Type B pancreatic cell (in vitro differentiated cells): ENCODE measurements around the gene LSM11. TPM values are rescaled to one million over a fixed set of nuclear protein-coding genes. Genes with fewer than 3 reads are reported as not detected.

Experiments used
- DNase-seq: peaks from one replicate; pipeline ENCODE4 v3.0.0; 2021; ENCODE audit warnings: mixed read lengths; ENCODE audit not compliant: unreplicated experiment; ENCODE audit errors: extremely low spot score
- H3K27ac Mint-ChIP-seq: 2 replicates; pipeline ENCODE4 v1.8.0; 2021; ENCODE audit warnings: mild to moderate bottlenecking, mixed read lengths
- H3K27me3 Mint-ChIP-seq: 2 replicates; pipeline ENCODE4 v1.8.0; 2021; ENCODE audit warnings: mixed read lengths
- H3K36me3 Mint-ChIP-seq: 2 replicates; pipeline ENCODE4 v1.8.0; 2021; ENCODE audit warnings: mixed read lengths
- H3K4me1 Mint-ChIP-seq: one replicate; pipeline ENCODE4 v1.8.0; 2021; ENCODE audit warnings: mixed read lengths; ENCODE audit not compliant: unreplicated experiment
- H3K4me3 Mint-ChIP-seq: 2 replicates; pipeline ENCODE4 v1.8.0; 2021; ENCODE audit warnings: mild to moderate bottlenecking, mixed read lengths
- H3K9me3 Mint-ChIP-seq: 2 replicates; pipeline ENCODE4 v1.8.0; 2021; ENCODE audit warnings: mixed read lengths
- CTCF ChIP-seq: fragments of 200-600 bp; sonication (generic); conservative IDR thresholded peaks from 2 replicates; pipeline ENCODE4 v1.5.0; 2021; ENCODE audit warnings: antibody characterized with exemption, mild to moderate bottlenecking
- total RNA-seq: library from RNA; stranded (reverse); gene quantifications from 2 replicates; pipeline ENCODE4 v1.2.1, GENCODE V29; 2021; ENCODE audit warnings: low replicate concordance

The LSM11 gene
- total RNA-seq, 1 donor from 2014 or later: 7.1 TPM

DNA sequence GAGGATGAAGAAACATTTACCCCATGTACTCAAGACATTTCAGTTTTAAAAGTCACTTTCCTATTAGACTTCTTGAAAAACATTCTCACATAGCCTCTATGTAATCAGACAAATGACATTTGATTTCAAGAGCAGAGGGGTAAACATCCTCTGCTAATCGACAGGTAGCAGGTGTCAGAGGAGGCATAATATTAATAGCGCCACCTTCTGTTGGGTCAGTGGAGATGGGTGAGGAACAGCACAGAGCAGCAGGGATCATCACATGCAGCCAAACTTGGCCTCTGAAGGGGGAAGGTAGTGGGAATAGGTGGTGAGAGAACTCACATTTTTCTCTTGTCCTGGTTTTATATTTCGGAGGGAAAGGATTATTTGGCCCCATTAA lies 3.3 kb upstream of the LSM11 start:
- peak; percentile 58 for TF ChIP-seq CTCF
- DNase-seq: no peak
- Mint-ChIP-seq H3K4me1 (peaks cover 7% of the 10 kb centered on the region), H3K27me3 (peaks cover 5% of the 10 kb centered on the region), H3K4me3 (peak overlapping the region; percentile 30), H3K27ac (no peak overlapping the region), H3K9me3 (no peaks in the 10 kb centered on the region), H3K36me3 (no peaks in the 10 kb centered on the region)

DNA sequence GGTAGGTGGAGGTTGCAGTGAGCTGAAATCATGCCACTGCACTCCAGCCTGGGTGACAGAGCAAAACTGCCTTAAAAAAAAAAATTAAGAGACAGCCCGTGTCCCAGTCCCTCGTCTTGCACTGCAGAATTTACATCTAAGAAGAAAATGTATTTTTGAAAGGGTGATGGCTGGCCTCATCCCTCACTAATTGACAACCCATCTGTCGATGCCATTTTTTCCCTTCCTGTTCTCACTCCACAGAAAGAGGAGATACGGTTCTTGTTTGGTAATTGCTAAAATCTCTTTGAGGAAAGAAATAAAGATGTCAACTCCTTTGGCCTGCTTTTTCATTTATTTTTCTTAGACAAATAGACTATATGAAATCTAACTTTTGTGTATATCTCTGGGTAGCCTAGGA lies 2.4 kb upstream of the LSM11 start:
- H3K9me3 Mint-ChIP-seq: no peaks in the 10 kb centered on the region
- peaks cover 5% of the 10 kb centered on the region for H3K27me3 Mint-ChIP-seq
- no peak overlapping the region for H3K4me3 Mint-ChIP-seq
- DNase-seq: no peak
- no peak for TF ChIP-seq CTCF
- H3K36me3 Mint-ChIP-seq: no peaks in the 10 kb centered on the region
- peaks cover 10% of the 10 kb centered on the region for H3K4me1 Mint-ChIP-seq
- H3K27ac Mint-ChIP-seq: no peak overlapping the region

DNA sequence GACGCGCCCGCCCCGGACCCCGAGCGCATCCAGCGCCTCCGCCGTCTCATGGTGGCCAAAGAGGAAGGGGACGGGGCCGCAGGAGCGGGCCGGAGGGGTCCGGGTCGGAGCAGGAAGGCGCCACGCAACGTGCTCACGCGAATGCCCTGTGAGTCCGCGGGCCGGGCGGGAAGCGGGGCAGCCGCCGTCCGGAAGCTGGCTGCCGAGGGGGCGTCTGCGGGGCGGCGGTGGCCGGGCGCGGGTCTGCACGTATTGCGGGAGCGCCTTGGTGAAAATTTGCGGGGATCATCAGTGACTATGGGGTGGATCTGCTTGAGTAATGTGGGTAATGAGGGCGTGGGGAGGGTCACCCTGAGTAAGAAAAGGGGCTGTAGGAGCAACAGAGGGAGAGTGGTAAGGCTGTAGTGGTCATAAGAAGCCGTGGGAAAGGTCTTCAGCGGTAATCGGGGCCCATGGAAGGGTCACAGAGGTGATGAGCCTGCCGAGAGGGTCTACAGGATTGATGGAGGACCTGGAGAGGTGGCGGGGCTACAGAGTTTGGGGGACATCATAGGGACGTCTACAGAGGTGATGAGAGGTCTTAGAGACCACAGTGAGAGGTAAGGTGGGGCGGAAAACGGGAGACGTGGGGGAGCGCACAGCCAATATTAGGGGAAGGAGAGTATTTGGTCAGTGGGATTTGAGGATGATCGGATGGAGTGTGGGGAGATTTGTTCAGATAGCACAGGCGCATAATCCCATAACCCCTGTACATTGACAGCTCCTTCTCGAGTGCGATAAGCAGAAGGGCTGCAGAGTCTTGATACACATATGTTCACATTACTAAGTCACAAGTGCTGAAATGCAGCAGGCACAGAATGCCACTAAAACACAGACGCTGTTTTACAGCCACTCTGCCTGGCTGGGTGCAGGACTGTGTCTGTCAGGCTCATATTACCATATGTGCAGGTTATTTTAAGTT lies 819 bp downstream of the LSM11 start:
- peak; percentile 74 for DNase-seq
- Mint-ChIP-seq H3K36me3 (no peaks in the 10 kb centered on the region), H3K4me1 (peaks cover 18% of the 10 kb centered on the region), H3K27ac (peak overlapping the region; percentile 43), H3K4me3 (peak overlapping the region; percentile 93), H3K9me3 (no peaks in the 10 kb centered on the region), H3K27me3 (peaks cover 5% of the 10 kb centered on the region)
- no peak for TF ChIP-seq CTCF

DNA sequence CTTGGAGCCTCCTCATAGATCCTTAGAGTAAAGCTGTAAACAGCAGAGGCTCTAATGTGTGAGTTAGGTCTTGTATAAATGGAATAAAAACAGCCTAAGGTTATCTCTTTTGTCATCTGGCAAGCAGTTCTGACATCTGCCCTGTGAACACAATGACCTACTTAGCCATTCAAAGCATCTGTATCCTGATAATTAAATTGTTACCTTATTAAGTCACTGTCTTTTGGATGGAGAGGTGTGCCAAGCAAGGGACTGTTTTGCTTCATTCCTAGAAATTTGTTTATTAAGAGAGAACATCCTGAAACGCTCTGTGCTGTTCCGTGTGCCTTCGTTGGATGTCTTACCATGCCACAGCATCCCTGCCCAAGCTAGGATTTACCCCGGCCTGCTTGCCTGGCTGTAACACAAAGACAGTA lies 1.5 kb downstream of the LSM11 start:
- peaks cover 18% of the 10 kb centered on the region for H3K4me1 Mint-ChIP-seq
- no peaks in the 10 kb centered on the region for H3K36me3 Mint-ChIP-seq
- peak overlapping the region; percentile 93 for H3K4me3 Mint-ChIP-seq
- H3K9me3 Mint-ChIP-seq: no peaks in the 10 kb centered on the region
- no peak overlapping the region for H3K27ac Mint-ChIP-seq
- TF ChIP-seq CTCF: no peak
- H3K27me3 Mint-ChIP-seq: peaks cover 5% of the 10 kb centered on the region
- no peak for DNase-seq

- H3K4me3 Mint-ChIP-seq: no peak overlapping the region
- peaks cover 18% of the 10 kb centered on the region for H3K4me1 Mint-ChIP-seq
- DNase-seq: no peak
- H3K9me3 Mint-ChIP-seq: no peaks in the 10 kb centered on the region
- no peak for TF ChIP-seq CTCF
- no peaks in the 10 kb centered on the region for H3K36me3 Mint-ChIP-seq
- H3K27me3 Mint-ChIP-seq: peaks cover 5% of the 10 kb centered on the region
- H3K27ac Mint-ChIP-seq: no peak overlapping the region
Measured at GRCh38 chr5:157747173-157747740, 3.7 kb downstream of the LSM11 start.
